ENCODE measurements around the gene AFF3. TPM values are rescaled to one million over a fixed set of nuclear protein-coding genes. Genes with fewer than 3 reads are reported as not detected.

Gene AFF3
- total and polyA plus RNA-seq, 2 of the 13 experiments (the other 11 are each of a cell fraction or from before 2014, with no cell fraction given) = not detected

GRCh38 chr2:99694331-99694730, 448.1 kb downstream of the AFF3 start (continued):
- TF ChIP-seq ZNF274 (CRISPR knock-in tag; IDR thresholded peaks at IDR 0.05) (no peak), IKZF5 (CRISPR knock-in tag; IDR thresholded peaks at IDR 0.05) (no peak), ELF4 (CRISPR knock-in tag; IDR thresholded peaks at IDR 0.05; ENCODE audit: borderline replicate concordance) (no peak), CHD2 (IDR thresholded peaks at IDR 0.05; ENCODE audit: low read depth, low read length) (no peak)
- TF ChIP-seq, protein P1, sequence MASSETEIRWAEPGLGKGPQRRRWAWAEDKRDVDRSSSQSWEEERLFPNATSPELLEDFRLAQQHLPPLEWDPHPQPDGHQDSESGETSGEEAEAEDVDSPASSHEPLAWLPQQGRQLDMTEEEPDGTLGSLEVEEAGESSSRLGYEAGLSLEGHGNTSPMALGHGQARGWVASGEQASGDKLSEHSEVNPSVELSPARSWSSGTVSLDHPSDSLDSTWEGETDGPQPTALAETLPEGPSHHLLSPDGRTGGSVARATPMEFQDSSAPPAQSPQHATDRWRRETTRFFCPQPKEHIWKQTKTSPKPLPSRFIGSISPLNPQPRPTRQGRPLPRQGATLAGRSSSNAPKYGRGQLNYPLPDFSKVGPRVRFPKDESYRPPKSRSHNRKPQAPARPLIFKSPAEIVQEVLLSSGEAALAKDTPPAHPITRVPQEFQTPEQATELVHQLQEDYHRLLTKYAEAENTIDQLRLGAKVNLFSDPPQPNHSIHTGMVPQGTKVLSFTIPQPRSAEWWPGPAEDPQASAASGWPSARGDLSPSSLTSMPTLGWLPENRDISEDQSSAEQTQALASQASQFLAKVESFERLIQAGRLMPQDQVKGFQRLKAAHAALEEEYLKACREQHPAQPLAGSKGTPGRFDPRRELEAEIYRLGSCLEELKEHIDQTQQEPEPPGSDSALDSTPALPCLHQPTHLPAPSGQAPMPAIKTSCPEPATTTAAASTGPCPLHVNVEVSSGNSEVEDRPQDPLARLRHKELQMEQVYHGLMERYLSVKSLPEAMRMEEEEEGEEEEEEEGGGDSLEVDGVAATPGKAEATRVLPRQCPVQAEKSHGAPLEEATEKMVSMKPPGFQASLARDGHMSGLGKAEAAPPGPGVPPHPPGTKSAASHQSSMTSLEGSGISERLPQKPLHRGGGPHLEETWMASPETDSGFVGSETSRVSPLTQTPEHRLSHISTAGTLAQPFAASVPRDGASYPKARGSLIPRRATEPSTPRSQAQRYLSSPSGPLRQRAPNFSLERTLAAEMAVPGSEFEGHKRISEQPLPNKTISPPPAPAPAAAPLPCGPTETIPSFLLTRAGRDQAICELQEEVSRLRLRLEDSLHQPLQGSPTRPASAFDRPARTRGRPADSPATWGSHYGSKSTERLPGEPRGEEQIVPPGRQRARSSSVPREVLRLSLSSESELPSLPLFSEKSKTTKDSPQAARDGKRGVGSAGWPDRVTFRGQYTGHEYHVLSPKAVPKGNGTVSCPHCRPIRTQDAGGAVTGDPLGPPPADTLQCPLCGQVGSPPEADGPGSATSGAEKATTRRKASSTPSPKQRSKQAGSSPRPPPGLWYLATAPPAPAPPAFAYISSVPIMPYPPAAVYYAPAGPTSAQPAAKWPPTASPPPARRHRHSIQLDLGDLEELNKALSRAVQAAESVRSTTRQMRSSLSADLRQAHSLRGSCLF (CRISPR knock-in tag; IDR thresholded peaks at IDR 0.05; ENCODE audit: borderline replicate concordance) = no peak

GRCh38 chr2:99692785-99693184, 449.6 kb downstream of the AFF3 start:
- H3K4me1 ChIP-seq (ENCODE audit: insufficient read depth, low read length) = no peaks in the 10 kb centered on the region
- ChIA-PET POLR2A (no interaction called here), CTCF (ENCODE audit: low intra/inter-chr PET ratio, low total read pairs) (interaction anchor here (1.1 kb wide), 1 partner anchor 134 kb away, joined by 3 read pairs; no protein-coding TSS in a partner anchor)
- TF ChIP-seq SP4 (CRISPR knock-in tag; IDR thresholded peaks at IDR 0.05) = no peak
- TF ChIP-seq, protein P2, sequence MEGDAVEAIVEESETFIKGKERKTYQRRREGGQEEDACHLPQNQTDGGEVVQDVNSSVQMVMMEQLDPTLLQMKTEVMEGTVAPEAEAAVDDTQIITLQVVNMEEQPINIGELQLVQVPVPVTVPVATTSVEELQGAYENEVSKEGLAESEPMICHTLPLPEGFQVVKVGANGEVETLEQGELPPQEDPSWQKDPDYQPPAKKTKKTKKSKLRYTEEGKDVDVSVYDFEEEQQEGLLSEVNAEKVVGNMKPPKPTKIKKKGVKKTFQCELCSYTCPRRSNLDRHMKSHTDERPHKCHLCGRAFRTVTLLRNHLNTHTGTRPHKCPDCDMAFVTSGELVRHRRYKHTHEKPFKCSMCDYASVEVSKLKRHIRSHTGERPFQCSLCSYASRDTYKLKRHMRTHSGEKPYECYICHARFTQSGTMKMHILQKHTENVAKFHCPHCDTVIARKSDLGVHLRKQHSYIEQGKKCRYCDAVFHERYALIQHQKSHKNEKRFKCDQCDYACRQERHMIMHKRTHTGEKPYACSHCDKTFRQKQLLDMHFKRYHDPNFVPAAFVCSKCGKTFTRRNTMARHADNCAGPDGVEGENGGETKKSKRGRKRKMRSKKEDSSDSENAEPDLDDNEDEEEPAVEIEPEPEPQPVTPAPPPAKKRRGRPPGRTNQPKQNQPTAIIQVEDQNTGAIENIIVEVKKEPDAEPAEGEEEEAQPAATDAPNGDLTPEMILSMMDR (CRISPR knock-in tag; IDR thresholded peaks at IDR 0.05) = 0 out of 2 replicates have a peak, but pooled peaks have one; percentile 17
- FAIRE-seq (no peak), ATAC-seq (peak; percentile 76), DNase-seq (ENCODE audit: low spot score) (no peak)
- BruUV-seq (replicated peaks) = no TSS peak
- no peaks in the 10 kb centered on the region for H4K20me1 ChIP-seq (ENCODE audit: insufficient read depth, low read length)
- WGBS (ENCODE audit: low lambda C conversion rate) = 5% methylated on average over 1 of the region's 1 CpG
- H3K4me3 ChIP-seq (replicated peaks in 1 of 3; ENCODE audit: insufficient read depth in 1 of 3, low read depth in 2 of 3, low read length in 3 of 3) = no peak overlapping the region
- intact Hi-C loops (cut with micrococcal nuclease; ENCODE audit: unreplicated experiment) = loop anchor here (1.0 kb wide), 1 partner anchor 133 kb away; no protein-coding TSS in a partner anchor
- no peak overlapping the region for H3K4me2 ChIP-seq (ENCODE audit: low read depth, low read length)
- no peaks in the 10 kb centered on the region for H3K9me3 ChIP-seq (ENCODE audit: low read length)
- in situ Hi-C loops (cut with HindIII; ENCODE audit: extremely low pct_ligation_motif_present, low pct_unique_long_range_greater_than_20kb) = no loop called here
- no peak overlapping the region for H3K27ac ChIP-seq (ENCODE audit: extremely low read length, insufficient read depth, low read length)
- no peak overlapping the region for H2AFZ ChIP-seq (ENCODE audit: low read length)
- no peaks in the 10 kb centered on the region for H3K27me3 ChIP-seq (ENCODE audit: control insufficient read depth in 1 of 2, insufficient read depth in 2 of 2, low read length in 2 of 2)
- H3K79me2 ChIP-seq (ENCODE audit: insufficient read depth, low read length) = no peaks in the 10 kb centered on the region
- no peak overlapping the region for H3K9ac ChIP-seq (ENCODE audit: insufficient read depth, low read depth, low read length)
- no peaks in the 10 kb centered on the region for H3K36me3 ChIP-seq (replicated peaks in 1 of 2; ENCODE audit: control insufficient read depth in 1 of 2, insufficient read depth in 2 of 2, low read length in 2 of 2)

All from HepG2 (cell line).